ENCODE data around the gene KSR1. TPM values are rescaled to one million over a fixed set of nuclear protein-coding genes. Genes with fewer than 3 reads are reported as not detected.
A peak's percentile ranks its signal among the peaks of the same experiment; 100 is the strongest.

Gene KSR1
- total RNA-seq, 2 donors from 2014 or later: 15.5 to 23.8 TPM

DNA sequence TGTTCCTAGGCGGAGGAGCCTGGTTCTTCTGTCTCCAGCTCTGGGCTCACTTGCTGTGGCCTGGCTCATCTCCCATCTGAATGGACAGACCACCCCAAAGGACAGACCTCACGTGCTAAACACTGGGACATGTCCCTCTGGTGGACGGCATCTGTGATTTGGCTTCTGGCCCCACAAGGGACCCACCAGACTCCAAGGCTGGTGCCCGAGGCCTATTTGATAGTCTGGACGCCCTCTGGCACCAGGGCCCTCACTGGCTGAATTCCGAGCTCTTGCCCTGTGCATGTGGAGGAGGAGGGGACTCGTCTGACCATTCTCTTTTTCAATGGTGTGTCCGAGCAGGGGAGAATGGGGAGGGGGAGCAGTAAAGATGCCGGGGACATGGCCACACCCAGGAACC lies 112.0 kb downstream of the KSR1 start:
- no peak for ATAC-seq
- intact Hi-C loops (cut with DNase I): no loop called here
- no peak for DNase-seq

DNA sequence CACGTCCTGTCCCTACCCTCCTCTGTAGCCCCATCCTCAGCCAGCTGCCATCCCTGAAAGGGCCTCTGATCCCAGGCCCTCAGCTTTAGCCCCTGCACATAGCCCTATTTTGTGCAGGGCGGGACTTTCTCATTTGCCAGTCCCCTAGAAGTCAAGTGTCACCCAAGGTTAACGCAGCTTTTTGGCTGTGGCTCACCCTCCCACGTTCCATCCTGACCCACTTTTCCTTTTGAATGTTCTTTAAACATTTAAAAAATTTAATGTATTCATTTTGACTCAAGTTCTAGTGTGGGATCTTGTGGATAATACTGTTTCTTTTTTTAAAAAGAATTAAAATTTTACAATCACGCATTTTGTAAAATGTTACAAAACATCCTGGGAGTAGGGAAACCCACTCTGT lies 112.6 kb downstream of the KSR1 start:
- ATAC-seq (no peak), DNase-seq (no peak)
- intact Hi-C loops (cut with DNase I): no loop called here

DNA sequence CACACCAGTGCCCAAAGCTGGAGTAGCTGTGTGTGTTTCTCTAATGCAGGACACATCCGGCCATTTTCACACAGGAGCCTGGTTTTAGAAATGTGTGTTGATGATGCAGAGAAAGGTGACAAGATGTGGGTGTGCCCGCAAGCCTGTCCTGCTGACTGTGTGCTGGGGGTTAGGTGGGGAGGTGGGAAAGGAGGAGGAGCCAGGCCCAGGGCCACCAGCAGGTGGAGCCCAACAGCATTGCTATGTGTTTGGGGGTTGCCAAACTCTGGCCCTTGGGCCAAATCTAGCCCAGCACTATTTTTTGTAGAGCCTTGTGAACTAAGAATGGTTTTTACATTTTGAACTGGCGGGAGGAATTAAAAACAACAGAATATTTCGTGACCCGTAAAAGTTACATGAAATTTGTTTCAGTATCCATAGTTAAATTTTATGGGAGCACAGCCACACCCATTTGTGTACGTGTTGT lies 113.0 kb downstream of the KSR1 start:
- ATAC-seq (peak; percentile 33 to 38), DNase-seq (no peak)
- intact Hi-C loops (cut with DNase I): no loop called here

DNA sequence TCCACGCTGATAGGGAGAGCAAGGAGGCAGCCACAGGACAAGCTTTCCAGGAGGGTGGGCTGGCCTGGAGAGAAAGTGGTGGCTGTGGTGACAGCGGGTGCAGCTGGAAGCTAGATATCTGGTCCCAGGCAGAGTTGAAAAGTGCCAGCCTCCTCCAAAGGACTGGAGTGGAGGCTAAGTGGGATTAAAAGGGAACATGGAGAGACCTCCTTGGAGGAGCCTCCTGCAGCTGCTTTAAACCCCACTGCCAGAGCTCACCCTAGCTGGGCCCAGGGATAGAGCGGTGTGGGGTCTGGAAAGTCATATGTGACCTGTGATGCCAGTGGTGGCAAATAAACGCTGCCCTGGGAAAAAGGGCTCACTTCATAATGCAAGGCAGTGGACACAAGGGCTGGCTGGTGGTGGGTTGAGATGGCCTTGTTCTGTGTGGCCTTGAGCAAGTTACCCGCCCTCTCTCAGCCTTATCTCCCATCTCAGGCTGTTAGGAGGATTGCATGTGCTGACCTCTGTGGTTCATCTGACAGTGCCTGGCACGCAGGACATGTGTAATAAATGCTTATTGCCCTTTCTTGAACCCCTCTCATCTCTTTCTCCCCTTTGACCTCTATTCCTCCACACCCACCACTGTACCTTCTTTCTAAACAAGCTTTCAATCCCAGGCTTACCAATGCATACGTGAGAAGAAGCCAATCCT lies 113.8 kb downstream of the KSR1 start:
- no peak for ATAC-seq
- DNase-seq: no peak
- intact Hi-C loops (cut with DNase I): no loop called here

DNA sequence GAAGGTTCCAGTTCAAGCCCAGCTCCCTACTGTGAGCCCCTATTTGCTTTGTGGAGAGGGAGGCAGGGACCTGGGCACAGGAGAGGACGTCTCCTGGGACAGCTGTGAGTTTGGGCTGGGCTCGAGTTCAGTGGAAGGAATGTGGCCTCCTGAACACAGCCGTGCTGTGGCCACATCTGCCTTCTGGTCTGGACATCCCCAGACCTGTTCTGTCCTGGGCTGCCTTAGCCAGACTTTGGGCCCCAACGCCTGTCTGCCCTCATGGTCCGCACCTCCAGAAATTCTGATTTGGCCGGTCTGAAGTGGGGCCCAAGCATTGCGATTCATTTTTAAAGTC lies 114.3 kb downstream of the KSR1 start:
- no peak for DNase-seq
- intact Hi-C loops (cut with DNase I): no loop called here
- no peak for ATAC-seq

DNA sequence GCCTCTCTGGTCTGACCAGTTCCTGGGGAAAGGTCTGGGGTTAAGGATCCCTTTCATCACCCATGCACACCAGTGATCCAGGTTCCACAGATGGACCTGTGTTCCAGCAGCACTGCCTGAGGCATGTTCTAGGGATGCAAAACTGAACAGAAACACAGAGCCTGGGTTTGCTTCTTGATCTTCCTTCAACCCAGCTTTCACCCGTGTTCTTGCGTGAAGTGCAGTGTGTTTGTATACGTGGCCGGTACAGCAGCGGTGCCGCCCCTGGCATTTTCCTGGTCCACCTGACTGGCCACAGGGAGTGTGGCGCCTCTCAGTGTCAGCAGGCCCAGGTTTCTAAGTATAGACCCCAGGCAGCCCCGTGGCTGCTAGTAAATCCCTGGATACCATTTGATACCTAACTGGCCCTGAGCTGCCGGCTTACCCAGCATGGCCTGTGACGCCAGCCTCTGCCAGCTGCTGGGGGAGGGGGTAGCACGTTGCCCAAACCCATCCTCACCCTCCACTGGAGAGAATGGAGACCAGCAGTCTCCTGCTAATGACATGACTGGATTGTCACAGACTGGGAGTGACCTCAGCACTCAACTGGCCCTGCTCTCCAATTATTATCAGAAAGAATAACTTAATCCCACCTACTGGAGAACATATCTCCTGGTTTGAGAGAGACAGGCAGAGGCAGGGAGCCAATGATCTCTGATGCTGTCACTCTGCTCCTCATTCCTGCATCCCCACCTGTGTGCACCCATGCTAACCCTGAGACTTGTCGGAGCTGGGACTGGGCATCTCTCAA lies 115.5 kb downstream of the KSR1 start:
- intact Hi-C loops (cut with DNase I): no loop called here
- ATAC-seq (peak in 1 of 2 donors; percentile 32), DNase-seq (no peak)

DNA sequence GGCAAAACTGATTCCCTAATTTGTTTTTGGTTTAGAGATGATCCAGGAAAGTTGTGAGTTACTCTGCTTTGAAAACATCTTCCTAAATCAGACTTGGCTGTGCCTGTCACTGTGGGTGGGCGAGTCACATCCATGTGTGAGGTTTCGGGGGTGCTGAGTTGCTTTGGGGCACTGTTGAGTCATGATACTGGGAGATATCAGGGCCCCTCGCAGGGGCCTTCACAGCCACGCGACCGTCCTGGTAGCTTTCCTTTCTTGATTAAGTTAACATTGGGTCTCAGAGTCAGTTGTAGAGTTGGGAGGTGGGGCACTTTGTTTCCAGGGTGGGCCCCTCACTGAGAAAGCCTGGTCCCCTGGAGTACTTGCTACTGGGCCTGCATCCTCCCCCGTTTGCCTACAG lies 116.4 kb downstream of the KSR1 start:
- no peak for DNase-seq
- no peak for ATAC-seq
- intact Hi-C loops (cut with DNase I): no loop called here

DNA sequence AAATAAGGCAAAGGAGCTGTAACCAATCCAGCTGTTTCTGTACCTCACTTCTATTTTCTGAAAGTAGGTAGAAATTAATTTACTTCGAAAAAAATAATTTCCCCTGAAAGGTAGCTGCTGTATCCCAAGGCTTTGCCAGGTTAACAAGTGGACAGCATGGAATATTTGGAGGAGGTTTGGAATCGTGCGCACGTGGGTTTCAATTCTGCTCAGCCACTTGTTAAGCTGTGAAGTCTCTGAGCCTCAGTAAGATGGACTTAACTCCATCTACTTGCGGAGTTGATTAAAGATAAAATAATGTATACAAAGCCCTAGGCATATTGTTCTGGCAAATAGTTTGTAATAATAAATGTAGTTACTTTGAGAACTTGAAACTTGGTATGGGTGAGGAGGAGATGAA lies 117.3 kb downstream of the KSR1 start:
- intact Hi-C loops (cut with DNase I): no loop called here
- DNase-seq: no peak
- no peak for ATAC-seq

DNA sequence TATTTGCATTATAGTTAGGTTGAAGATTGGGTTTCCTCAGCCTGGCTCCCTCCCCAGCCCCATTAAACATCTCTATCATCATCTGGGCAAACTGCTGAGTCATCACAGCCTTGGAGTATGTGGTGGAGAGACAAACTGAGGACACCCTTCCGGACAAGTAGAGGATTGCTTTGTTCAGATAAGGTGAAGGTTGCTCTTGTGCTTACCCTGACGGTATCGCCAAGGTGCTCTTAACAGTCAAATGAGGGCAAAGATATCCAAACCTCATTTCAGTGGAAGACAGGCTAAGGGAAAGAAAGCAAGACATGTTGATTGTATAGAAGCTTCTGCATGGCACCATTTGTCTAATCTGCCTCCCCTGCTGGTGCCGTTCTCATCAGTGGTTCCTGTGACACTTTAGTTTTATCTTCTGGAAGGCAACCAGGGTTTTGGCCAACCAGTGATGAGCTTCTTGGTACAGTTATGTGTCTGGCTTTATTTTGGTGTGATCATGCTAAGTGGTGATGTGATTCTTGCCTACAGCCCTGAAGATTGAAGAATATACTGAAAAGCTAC lies 117.8 kb downstream of the KSR1 start:
- ATAC-seq: no peak
- intact Hi-C loops (cut with DNase I): no loop called here

DNA sequence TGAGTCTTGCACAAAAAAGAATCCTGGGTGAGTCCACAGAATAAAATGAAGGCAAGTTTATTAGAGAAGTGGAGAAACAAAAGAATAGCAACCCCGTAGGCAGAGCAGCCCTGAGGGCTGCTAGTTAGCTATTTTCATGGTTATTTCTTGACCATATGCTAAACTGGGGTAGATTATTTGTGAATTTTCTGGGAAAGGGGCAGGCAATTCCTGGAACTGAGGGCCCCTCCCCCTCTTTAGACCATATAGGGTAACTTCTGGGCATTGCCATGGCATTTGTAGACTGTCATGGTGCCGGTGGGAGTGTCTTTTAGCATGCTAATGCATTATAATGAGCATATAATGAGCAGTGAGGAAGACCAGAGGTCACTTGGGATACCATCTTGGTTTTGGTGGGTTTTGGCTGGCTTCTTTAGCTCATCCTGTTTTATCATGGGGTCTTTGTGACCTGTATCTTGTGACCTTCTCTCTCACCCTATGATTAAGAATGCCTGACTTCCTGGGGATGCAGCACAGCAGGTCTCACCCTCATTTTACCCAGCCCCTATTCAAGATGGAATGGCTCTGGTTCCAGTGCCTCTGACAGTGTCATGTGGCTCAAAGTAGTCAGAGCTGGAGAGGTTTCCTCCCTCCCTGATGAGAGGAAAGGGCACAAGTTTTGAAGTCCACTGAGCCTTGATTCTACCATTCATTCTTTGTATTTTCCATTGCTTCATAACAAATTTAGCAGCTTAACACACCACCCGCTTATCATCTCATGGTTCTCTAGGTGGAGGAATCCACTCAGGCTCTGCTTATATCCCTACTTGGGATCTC lies 119.1 kb downstream of the KSR1 start:
- ATAC-seq (no peak), DNase-seq (no peak)
- intact Hi-C loops (cut with DNase I): no loop called here

More for the DNA sequence above, 117.8 kb downstream of the KSR1 start:
- no peak for DNase-seq

DNA sequence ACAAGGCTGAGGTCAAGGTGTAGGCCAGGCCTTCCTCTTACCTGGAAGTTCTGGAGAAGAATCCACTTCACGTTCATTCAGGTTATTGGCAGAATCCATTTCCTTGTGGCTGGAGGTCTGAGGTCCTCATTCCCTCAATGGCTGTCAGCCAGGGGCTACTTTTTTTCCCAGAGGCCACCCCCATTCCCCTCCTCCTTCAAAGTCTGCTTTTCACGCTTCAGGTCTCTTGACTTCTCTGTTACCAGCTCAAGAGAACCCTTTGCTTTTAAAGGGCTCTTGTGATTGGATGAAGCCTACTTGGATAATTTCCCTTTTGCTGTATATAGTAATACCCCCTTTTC lies 119.6 kb downstream of the KSR1 start:
- ATAC-seq (no peak), DNase-seq (no peak)
- intact Hi-C loops (cut with DNase I): no loop called here

DNA sequence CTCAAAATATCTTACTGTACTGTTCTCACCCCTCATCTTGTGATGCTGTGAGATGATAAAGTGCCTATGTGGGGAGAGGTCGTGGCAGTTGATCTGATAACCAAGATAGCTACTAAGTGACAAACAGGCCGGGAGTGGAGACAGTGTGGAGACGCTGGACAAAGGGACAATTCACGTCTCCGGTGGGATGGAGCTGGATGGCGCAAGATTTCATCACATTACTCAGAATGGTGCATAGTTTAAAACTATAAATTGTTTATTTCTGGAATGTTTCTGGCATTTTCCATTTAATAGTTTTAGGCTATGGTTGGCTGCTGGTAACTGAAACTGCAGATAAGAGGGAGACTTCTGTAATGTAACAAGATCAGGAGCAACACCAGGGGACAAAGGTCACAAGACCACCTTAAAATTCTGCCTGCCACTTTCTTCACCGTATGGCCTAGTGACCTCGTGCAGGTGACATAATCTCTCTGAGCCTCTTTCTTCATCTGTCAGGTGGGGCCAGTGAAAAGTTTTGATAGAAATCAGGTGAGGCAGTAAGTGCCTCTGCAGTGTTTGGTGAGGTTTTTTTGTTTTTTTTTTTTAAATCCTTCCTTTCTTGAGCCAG lies 120.3 kb downstream of the KSR1 start:
- intact Hi-C loops (cut with DNase I): no loop called here
- ATAC-seq: no peak

DNA sequence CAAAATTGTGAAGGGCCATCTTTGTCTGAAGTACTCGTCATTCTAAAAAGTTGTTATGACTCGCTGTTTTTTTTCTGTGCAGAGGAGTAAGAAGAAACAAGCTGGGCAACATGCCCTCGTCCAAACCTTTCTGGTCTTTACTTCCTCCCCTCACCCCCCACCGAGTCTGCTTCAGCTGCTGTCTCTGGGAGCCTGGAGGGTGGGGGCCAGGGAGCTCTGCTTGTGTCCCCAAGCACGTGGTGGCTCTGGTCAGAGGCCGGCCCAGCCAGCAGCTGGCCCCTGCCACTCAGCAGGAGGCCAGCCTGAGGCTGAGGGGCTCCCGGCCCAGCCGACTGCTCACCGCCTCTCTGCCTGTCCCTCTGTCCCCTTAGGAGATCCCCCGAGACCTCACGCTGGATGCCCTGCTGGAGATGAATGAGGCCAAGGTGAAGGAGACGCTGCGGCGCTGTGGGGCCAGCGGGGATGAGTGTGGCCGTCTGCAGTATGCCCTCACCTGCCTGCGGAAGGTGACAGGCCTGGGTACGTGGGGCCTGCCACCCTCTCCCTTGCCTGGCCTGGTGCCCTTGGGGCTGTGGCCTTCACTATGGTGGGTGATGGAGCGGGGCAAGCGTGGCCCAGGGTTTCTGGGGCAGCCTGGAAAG lies 121.0 kb downstream of the KSR1 start:
- intact Hi-C loops (cut with DNase I): no loop called here
- ATAC-seq (peak; percentile 48 to 62), DNase-seq (peak; percentile 57)

More for the DNA sequence above, 120.3 kb downstream of the KSR1 start:
- DNase-seq: no peak

DNA sequence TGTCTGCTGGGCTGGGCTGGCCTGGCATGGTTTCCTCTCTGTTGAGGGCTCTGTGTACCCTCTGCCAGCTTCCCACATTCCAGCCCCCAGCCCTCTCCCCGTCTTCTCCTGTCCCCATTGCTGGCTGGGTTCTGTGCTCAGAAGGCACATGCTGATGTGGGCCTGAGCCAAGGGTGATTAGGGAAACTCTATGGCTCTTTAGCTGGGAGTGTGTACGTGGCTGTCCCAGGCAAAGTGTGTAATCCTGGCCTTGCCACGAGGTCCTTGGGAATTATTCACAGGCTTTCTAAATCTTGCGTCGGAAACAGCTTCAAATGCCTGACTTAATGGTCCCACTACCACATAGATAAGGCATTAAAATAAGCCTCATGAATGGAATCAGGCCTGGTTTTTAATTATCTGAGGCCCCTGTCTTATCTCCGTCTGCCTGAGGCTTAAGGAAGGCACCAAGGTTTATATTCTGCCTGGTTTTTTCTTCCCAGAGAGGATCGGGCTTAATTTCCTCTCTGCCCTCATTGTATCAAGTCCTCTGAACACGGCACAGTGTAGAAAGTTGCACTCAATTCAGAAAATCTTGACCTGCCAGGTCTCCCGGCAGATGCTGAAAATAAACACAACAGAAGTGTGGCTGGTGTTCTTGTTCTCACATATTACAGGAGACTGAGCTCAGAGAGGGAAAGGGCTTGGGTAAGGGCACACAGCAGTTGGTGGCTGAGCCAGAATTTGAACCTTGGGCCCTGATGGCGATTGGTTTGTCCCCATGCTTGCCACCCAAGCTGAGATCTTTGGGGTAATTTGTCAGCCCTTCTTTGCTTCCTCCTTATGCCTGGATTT lies 121.9 kb downstream of the KSR1 start:
- peak; percentile 76 to 78 for ATAC-seq
- intact Hi-C loops (cut with DNase I): no loop called here
- DNase-seq: peak; percentile 66

DNA sequence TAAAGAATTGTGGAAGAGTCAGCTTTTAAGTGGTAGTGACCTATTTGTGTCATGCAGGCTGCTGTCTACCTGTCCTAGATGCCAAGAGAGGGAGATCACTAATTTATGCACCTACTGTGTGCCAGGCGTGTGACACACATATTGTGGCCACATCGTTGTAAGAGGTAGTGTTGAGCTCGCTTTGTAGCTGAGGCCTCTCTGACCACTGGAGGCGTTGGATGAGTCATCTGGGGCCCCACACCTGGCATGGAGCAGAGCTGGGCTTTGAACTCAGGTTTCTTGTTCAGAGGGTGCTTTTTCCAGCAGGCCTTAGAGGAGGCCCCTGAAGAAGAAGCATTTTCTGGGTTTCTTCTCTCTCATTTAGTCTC lies 122.5 kb downstream of the KSR1 start:
- DNase-seq (no peak), ATAC-seq (peak in 1 of 2 donors; percentile 7)
- intact Hi-C loops (cut with DNase I): no loop called here

DNA sequence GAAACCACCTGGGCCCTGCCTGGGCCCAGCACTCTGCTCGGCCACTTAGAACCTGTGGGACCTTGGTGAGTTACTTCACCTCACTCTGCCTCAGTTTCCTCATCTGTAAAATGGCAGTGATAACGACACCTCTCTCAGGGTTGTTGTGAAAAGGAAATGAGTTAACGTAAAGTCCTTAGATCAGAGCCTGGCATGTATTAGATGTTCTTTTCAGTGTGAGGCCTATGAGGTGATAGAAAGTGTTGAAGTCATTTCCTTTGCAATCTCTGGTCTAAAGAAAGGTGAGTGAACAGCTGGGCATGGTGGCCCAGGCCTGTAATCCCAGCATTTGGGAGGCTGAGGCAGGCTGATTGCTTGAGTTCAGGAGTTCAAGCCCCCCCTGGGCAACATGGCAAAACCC lies 123.1 kb downstream of the KSR1 start:
- ATAC-seq: no peak
- no peak for DNase-seq
- intact Hi-C loops (cut with DNase I): no loop called here

DNA sequence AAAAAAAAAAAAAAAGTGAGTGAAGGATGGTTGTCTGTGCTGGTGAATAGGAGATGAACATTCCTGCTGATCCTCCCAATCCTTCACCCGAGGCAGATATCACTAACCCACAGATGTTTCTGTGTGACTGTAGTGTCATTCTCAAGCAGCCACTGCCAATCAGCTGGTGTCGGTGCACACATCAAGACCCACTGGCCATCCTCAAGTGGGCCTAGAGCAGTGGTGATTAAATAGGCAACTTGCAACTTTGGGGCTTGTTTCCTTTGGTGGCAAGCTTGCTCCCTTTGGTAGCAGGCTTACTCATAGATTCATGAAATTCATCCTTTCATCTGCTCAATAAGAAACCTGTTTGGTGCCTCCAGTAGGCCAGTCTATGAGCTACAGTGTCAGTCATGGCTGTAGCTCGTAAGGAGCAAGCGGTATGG lies 123.7 kb downstream of the KSR1 start:
- intact Hi-C loops (cut with DNase I): no loop called here
- no peak for DNase-seq
- ATAC-seq: no peak

DNA sequence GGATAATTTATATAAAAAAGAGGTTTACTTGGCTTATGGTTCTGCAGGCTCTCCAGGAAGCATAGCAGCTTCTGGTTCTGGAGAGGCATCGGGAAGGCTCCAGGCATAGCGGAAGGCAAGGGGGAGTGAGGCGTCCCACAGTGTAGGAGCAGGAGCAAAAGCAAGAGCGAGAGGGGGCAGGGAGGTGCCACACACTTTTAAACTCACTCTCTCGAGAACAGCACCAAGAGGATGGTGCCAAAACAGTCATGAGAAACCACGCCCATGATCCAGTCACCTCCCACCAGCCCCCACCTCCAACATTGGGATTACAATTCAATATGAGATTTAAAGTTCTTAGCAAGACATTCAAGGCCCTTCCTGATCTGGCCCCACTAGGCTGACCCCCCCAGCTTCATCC lies 124.8 kb downstream of the KSR1 start:
- DNase-seq: no peak
- intact Hi-C loops (cut with DNase I): no loop called here
- no peak for ATAC-seq

Data from left cardiac atrium (tissue), 4 donors.